Adipocyte (in vitro differentiated cells): Measurements from ENCODE around the gene AQP12A.

Experiments
- DNase-seq: peaks from one replicate; pipeline ENCODE4 v3.0.0-alpha.2; 2015; ENCODE audit warnings: low read depth
- H3K27me3 ChIP-seq: replicated peaks from 2 replicates; pipeline ENCODE4 v1.7.0; 2013; ENCODE audit warnings: mild to moderate bottlenecking, low read length, moderate library complexity; ENCODE audit not compliant: control insufficient read depth, insufficient read depth
- H3K36me3 ChIP-seq: 2 replicates; pipeline ENCODE4 v1.7.0; 2013; ENCODE audit warnings: low read length, mild to moderate bottlenecking, moderate library complexity; ENCODE audit not compliant: control insufficient read depth, insufficient read depth, severe bottlenecking
- H3K4me1 ChIP-seq: 2 replicates; pipeline ENCODE4 v1.7.0; 2013; ENCODE audit warnings: mild to moderate bottlenecking, low read length, moderate library complexity; ENCODE audit not compliant: control insufficient read depth, insufficient read depth
- H3K4me3 ChIP-seq: 2 replicates; pipeline ENCODE4 v1.7.0; 2013; ENCODE audit warnings: mild to moderate bottlenecking, low read length, moderate library complexity
- H3K9ac ChIP-seq: 2 replicates; pipeline ENCODE4 v1.7.0; 2013; ENCODE audit warnings: mild to moderate bottlenecking, low read length, moderate library complexity
- H3K9me3 ChIP-seq: 2 replicates; pipeline ENCODE4 v1.7.0; 2013; ENCODE audit warnings: mild to moderate bottlenecking, low read length, moderate library complexity; ENCODE audit not compliant: control insufficient read depth

The AQP12A gene

GRCh38 chr2:240713071-240713927 lies 21.6 kb downstream of the AQP12A start:
- peaks cover 78% of the 10 kb centered on the region for H3K27me3 ChIP-seq
- H3K9ac ChIP-seq: no peak overlapping the region
- DNase-seq: no peak
- H3K4me3 ChIP-seq: no peak overlapping the region
- no peaks in the 10 kb centered on the region for H3K36me3 ChIP-seq
- H3K4me1 ChIP-seq: no peaks in the 10 kb centered on the region
- H3K9me3 ChIP-seq: peaks cover 5% of the 10 kb centered on the region

GRCh38 chr2:240713928-240714746 lies 22.5 kb downstream of the AQP12A start:
- Histone ChIP-seq H3K9ac (no peak overlapping the region), H3K36me3 (no peaks in the 10 kb centered on the region), H3K9me3 (no peaks in the 10 kb centered on the region), H3K4me3 (no peak overlapping the region), H3K4me1 (no peaks in the 10 kb centered on the region), H3K27me3 (peaks cover 74% of the 10 kb centered on the region)
- no peak for DNase-seq

GRCh38 chr2:240714747-240715725 lies 23.4 kb downstream of the AQP12A start:
- no peak for DNase-seq
- no peaks in the 10 kb centered on the region for H3K36me3 ChIP-seq
- peaks cover 65% of the 10 kb centered on the region for H3K27me3 ChIP-seq

GRCh38 chr2:240716130-240716798 lies 24.6 kb downstream of the AQP12A start:
- Histone ChIP-seq H3K4me1 (no peaks in the 10 kb centered on the region), H3K9ac (no peak overlapping the region), H3K4me3 (no peak overlapping the region), H3K36me3 (no peaks in the 10 kb centered on the region), H3K27me3 (peaks cover 69% of the 10 kb centered on the region), H3K9me3 (no peaks in the 10 kb centered on the region)
- DNase-seq: no peak

More at GRCh38 chr2:240714747-240715725, 23.4 kb downstream of the AQP12A start:
- no peaks in the 10 kb centered on the region for H3K9me3 ChIP-seq
- H3K4me1 ChIP-seq: no peaks in the 10 kb centered on the region
- H3K9ac ChIP-seq: no peak overlapping the region
- no peak overlapping the region for H3K4me3 ChIP-seq

DNA sequence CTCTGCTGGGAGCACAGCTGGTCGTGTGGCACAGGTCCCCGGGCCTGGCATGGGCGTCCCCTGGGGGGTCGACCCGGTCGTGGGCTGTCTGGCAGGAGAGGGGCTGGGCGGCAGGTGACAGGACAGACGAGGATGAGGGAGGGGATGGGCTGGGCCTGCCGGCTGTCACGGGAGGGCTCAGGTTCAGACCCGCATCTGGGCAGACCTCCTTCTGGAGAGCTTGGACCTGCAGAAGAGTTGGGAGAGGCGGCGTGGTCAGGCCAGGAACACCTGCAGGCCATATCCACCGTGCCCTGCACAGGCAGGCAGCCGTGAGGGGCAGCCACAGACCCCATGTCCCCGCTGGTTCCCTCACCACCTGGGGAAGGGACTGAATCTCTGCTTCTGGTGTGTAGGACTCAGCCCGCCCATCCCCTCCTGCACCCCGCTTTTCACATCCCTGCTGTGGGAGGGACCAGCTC lies 25.5 kb downstream of the AQP12A start:
- DNase-seq: no peak

DNA sequence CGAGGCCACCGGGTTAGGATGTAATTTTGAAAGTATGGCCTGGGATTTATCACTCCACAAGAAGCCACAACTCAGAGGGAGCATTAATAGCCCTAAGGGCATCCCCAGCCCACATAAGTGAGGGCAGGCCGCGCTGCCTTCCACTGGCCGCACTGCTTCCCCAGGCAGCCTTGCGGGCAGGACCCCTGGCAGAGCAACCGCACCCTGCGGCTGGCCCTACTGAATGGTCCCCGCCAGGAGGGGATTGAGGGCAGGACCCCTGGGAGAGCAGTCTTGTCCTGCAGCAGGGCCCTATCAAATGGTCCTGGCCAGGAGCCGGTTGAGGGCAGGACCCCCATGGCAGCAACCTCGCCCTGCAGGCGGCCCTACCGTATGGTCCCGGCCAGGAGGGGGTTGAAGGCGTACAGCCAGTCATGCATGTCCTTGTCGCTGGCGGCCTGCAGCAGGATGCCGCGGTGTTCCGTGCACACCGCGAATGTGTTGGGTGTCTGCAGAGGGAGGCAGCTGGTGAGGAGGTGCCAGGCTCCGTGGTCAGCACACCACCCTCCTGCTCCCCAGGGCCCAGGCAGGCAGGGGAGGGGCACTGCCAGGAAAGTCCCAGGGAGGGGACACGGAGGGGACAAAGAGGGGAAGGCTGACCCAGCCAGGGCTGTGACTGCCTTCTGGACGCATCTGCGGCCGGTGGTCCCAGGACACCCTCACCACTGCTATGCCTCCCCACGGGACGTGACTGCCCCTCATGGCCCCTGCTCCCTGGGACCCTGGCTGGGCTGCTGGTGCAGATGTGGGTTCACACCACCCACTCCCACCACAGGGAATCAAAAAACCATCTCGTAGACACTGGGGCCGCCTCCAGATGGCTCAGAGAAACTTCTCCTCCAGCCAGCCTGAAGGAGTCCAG lies 26.3 kb downstream of the AQP12A start:
- no peaks in the 10 kb centered on the region for H3K4me1 ChIP-seq
- H3K9ac ChIP-seq: no peak overlapping the region
- H3K4me3 ChIP-seq: no peak overlapping the region
- no peak for DNase-seq
- H3K27me3 ChIP-seq: peaks cover 64% of the 10 kb centered on the region
- H3K9me3 ChIP-seq: no peaks in the 10 kb centered on the region
- H3K36me3 ChIP-seq: no peaks in the 10 kb centered on the region

More for the DNA sequence above, 25.5 kb downstream of the AQP12A start:
- H3K4me3 ChIP-seq: no peak overlapping the region
- H3K4me1 ChIP-seq: no peaks in the 10 kb centered on the region
- H3K9ac ChIP-seq: no peak overlapping the region
- H3K9me3 ChIP-seq: no peaks in the 10 kb centered on the region
- peaks cover 68% of the 10 kb centered on the region for H3K27me3 ChIP-seq
- H3K36me3 ChIP-seq: no peaks in the 10 kb centered on the region

- peaks cover 57% of the 10 kb centered on the region for H3K27me3 ChIP-seq
Observed at GRCh38 chr2:240718896-240719490, 27.3 kb downstream of the AQP12A start.

GRCh38 chr2:240719676-240720545 lies 28.2 kb downstream of the AQP12A start:
- H3K9me3 ChIP-seq: no peaks in the 10 kb centered on the region
- peaks cover 48% of the 10 kb centered on the region for H3K27me3 ChIP-seq
- H3K9ac ChIP-seq: no peak overlapping the region
- no peak for DNase-seq
- no peaks in the 10 kb centered on the region for H3K4me1 ChIP-seq
- H3K36me3 ChIP-seq: no peaks in the 10 kb centered on the region
- H3K4me3 ChIP-seq: no peak overlapping the region

More at GRCh38 chr2:240718896-240719490, 27.3 kb downstream of the AQP12A start:
- Histone ChIP-seq H3K4me1 (no peaks in the 10 kb centered on the region), H3K9ac (no peak overlapping the region), H3K4me3 (no peak overlapping the region), H3K9me3 (no peaks in the 10 kb centered on the region), H3K36me3 (no peaks in the 10 kb centered on the region)
- DNase-seq: no peak
